Stimulated activated CD4-positive, alpha-beta T cell treated with anti-CD3 and anti-CD28 coated beads, Interleukin-4, amount 100 ng/mL, for 1 hour (primary cell): Measurements from ENCODE around the gene CXADR.
"Not testable (repeated sequence)": the region's sequence is repeated elsewhere in the genome, so short reads cannot be mapped to it uniquely, and the experiment has no call there.

Experiments used
- DNase-seq: peaks from one replicate; pipeline ENCODE4 v3.0.0-alpha.2; 2020

The CXADR gene

GRCh38 chr21:17512253-17513213 lies at the start of gene CXADR:
Gene CXADR, plus strand, starts transcription at chr21:17513043. Its CDS starts 87 bp downstream, at chr21:17513130.
- DNase-seq = peak; percentile 78

GRCh38 chr21:17466166-17466565 lies 46.7 kb upstream of the CXADR start:
- no peak for DNase-seq

DNA sequence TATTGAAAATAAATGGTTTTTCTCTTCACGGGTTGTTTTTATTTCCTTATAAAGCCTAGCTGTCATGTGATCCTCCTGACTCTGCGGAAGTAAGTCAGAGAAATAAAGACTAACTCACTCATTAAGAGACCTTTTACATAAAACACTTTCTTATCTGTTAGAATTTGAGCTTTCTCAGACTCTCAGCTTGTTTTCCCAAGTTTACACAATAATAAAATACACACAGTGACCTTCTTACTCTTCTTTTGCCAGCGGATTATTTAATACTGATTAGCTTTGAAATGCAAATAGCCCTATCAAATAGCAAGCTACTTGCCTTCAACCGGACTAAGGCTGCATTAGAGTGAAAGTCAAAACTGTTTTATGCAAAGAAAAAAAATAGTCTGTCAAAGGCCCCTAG lies 45.5 kb upstream of the CXADR start:
- no peak for DNase-seq

DNA sequence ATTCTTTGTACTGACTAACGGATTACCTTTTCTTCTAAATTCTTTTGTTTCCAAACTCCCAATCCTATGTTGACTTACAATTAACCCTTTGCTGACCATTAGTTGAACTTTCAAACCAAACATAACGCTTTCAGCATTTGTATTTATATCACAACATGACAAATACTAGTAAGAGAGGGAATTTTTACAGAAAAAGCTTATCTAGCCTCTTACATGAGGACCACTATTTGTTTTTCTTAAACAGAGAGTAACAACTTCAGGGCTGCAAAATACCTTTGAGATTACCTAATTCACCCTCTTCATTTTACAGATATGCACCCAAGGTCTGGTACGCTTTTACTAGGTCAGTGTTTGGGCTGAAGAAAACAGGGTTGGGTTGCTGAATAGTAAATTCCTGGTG lies 45.0 kb upstream of the CXADR start:
- DNase-seq = no peak

- no peak for DNase-seq
Observed at GRCh38 chr21:17468698-17469097, 44.1 kb upstream of the CXADR start.

DNA sequence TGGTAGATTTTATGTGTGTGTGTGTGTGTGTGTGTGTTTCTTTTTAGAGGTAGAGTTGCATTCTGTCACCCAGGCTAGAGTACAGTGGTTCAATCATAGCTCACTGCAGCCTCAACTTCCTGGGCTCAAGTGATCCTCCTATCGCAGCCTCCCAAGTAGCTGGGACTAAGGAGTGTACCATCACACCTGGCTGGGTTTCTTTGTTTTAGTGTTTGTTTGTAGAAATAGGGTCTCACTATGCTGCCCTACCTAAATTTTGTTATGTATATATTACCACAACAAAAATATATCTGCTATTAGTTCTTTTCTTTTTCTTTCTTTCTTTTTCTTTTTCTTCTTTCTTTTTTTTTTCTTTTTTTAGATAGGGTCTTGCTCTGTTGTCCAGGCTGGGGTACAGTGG lies 43.1 kb upstream of the CXADR start:
- DNase-seq = no peak

- DNase-seq = no peak
Observed at GRCh38 chr21:17472182-17472581, 40.7 kb upstream of the CXADR start.

DNA sequence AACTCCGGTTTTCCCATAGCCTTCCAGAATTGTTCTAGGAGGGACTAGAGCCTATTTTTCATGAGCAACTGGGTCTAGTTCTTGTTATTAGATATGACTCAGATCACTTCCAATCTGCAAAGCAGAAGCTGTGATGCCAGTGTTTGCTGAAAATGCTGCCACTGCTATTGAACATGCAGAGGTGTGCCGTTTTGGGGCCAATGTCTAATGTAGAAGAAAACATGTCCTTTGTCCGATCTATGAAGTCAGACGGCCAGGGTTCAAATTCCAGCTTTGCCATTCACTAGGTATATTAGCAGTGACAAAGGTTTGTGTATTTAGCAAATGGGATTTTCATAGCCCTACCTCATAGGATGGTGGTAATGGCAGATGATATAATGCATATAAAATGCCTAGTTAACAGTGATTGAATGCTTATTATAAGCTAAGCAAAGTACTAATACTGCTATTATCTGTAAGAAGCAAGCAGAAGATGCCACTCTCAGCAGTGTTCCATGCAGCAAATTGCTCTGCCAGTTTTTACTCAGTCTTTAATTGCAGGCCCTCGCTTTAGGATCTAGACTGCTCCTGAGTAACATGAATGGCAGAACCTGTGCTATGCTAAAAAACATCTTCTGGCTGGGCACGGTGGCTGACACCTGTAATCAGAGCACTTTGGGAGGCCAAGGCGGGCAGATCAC lies 40.1 kb upstream of the CXADR start:
- no peak for DNase-seq

DNA sequence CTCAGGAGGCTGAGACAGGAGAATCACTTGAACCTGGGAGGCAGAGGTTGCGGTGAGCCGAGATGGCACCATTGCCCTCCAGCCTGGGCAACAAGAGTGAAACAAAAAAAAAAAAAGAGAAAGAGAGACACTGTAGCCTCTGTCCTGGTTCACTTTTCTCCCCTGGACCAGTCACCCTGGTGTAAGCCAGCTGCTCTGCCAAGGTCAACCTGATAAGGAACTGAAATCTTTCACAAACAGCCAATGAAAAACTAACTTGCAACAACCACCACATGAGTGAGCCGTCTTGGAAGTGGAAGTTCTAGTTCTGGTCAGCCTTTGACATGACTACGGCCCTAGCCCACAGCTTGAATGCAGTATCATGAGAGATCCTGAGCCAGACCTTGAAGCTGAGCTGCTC lies 36.8 kb upstream of the CXADR start:
- no peak for DNase-seq

DNA sequence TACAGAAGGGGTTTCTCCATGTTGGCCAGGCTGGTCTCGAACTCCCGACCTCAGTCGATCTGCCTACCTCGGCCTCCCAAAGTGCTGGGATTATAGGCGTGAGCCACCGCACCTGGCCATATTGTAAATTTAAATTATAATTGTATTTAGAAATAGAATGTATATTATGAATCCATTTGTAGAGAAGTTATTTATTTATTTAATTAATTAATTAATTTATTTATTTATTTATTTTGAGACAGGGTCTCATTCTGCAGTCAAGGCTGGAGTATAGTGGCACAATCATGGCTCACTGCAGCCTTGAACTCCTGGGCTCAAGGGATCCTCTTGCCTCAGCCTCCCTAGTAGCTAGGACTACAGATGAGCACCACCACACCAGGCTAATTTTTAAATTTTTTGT lies 34.7 kb upstream of the CXADR start:
- DNase-seq = not testable (repeated sequence)

GRCh38 chr21:17479606-17480005 lies 33.2 kb upstream of the CXADR start:
- no peak for DNase-seq

DNA sequence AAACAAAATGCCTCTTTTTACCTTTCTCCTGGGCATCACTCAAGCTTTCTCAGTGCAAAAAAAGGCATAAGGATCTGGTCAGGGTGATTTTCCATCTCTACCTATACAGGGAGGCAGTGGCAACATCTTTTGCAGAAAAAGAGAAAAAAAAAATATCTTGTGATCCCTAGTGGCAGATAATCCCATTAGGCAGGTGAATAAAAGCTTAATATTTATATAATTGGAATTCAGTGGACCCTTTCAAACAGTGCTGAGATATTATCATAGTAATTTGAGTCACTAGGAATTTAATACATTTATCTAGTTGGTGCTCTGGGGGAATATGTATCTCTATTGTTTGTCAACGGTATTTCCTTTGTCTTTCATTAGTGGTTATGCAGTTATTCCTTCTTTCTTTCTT lies 29.9 kb upstream of the CXADR start:
- DNase-seq = no peak

GRCh38 chr21:17488620-17489019 lies 24.2 kb upstream of the CXADR start:
- DNase-seq = no peak

GRCh38 chr21:17489565-17489964 lies 23.3 kb upstream of the CXADR start:
- DNase-seq = not testable (repeated sequence)

GRCh38 chr21:17491716-17492414 lies 21.0 kb upstream of the CXADR start:
- no peak for DNase-seq

- DNase-seq = no peak
Observed at GRCh38 chr21:17492415-17493168, 20.3 kb upstream of the CXADR start.

GRCh38 chr21:17494051-17494450 lies 18.8 kb upstream of the CXADR start:
- DNase-seq = no peak

DNA sequence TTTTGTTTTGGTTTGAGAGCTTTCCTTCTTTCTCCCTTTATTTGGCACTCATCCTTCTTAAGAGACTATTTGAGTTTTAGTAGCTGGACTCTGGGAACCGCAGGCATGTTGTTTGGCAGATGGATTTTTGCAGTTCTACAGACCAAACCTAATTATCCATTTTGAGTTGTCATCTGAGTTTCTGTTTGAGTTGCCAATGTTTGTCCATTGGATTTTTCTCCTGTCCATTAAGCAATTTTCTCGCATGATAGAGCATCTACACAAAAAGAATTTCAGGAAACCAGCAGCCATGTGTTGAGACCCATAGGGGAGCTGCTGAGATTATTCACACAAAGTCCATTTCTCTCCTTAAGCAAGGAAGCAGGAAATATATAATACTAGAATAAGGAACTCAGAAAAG lies 17.2 kb upstream of the CXADR start:
- DNase-seq = no peak

DNA sequence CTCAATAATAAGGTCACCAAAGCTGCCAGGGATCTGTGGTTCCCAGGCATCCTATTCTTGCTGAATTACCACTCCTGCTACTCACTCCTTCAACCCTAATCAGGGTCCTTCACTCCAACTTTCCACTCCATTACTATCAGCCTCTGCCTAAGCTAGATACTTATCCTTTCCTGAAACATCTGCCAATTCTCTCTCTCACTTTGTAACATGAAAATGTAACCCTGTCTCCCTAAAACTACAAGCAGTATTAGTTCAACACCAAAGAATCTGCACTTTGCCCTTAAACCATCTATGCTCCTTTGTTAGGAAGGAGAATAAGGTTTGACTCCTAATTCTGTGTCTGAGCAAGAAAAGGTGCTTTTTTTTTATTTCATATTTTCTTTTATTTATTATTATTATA lies 15.5 kb upstream of the CXADR start:
- no peak for DNase-seq

- DNase-seq = no peak
Observed at GRCh38 chr21:17498586-17498985, 14.3 kb upstream of the CXADR start.

DNA sequence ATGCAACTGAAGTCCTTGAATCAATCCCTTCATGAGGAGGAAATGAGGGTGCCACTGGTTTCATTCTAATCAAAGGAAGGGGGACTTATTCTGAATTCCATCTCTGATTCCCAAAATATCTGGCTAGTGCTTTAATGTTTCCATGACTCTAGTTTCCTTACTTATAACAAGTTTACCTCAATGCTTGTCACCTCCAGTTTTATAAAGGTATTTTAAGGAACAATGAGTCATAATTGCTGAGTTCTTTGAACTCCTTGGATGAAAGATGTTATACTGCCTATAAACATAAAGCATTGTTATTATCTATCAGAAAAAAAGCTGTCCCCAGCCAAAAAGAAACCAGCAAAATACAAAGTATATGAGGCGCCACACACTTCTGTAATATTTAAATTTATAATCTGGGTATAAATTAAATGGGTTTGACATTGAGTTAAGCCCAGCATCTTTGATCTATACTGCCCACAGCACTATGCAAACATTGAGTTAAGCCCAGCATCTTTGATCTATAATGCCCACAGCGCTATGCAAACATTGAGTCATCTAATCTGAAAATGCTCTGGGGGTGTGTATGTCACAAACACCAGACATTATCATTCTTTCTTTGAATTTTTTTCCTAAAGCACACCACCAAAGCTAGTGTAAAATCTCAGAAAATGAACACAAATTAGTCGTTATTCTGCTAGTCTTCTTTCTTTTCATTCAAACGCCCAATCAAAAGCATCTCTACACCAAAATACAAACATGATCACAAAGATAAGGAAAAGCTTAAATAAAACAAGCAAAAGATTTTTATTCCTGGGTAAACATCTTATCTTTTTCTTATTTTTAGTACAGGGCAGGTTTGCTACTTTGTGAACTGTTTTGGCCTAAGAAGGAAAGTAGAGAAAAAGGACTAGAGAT lies 11.5 kb upstream of the CXADR start:
- DNase-seq = no peak

DNA sequence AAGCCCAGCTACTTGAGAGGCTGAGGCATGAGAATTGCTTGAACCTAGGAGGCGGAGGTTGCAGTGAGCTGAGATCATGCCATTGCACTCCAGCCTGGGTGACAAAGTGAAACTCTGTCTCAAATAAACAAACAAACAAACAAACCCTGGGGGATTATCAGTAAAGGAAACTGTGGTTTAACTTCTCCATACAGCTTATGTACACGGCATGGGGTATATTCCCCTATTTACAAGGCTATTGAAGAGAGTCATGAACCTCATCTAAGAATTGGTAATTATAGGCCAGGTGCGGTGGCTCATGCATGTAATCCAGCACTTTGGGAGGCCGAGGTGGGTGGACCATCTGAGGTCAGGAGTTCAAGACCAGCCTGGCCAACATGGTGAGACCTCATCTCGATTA lies 9.9 kb upstream of the CXADR start:
- DNase-seq = not testable (repeated sequence)
